Endothelial cell of umbilical vein (primary cell): ENCODE results near the gene TRIM45. TPM values are rescaled to one million over a fixed set of nuclear protein-coding genes. Genes with fewer than 3 reads are reported as not detected.
"Not testable (repeated sequence)": the region's sequence is repeated elsewhere in the genome, so short reads cannot be mapped to it uniquely, and the experiment has no call there.

ENCODE experiments used
- BruUV-seq: library from RNA; stranded (reverse); fragments of 400-500 nt; replicated peaks from 2 replicates; lab custom pipeline; 2021; lab: Mats Ljungman, UMichigan
- CTCF ChIA-PET: fragments of 300-600, 350-600 bp; sonication (Branson Sonifier 250); formaldehyde crosslinking; loops from one replicate; lab custom pipeline; 2021; ENCODE audit warnings: antibody characterized with exemption, inconsistent platforms; lab: Charles Lee
- POLR2A ChIA-PET: fragments of 300-600, 350-600 bp; sonication (Branson Sonifier 250); formaldehyde crosslinking; loops from one replicate; lab custom pipeline; 2021; ENCODE audit warnings: antibody characterized with exemption, inconsistent platforms; lab: Charles Lee
- DNase-seq: peaks from one replicate; pipeline ENCODE4 v3.0.0-alpha.2; 2011; ENCODE audit warnings: low read depth, low spot score
- FAIRE-seq: peaks from 2 replicates; lab custom pipeline; 2011; peaks lifted over from hg19 to GRCh38; lab: Jason Lieb, UNC
- H2AFZ ChIP-seq: 2 replicates; pipeline ENCODE4 v1.6.0; 2012; ENCODE audit warnings: low read depth, low read length, control low read depth, inconsistent platforms
- H3K27ac ChIP-seq: 2 replicates; pipeline ENCODE4 v1.5.1; 2011; ENCODE audit warnings: low read depth, mild to moderate bottlenecking, control low read depth, low read length, moderate library complexity; ENCODE audit not compliant: insufficient read depth
- H3K27me3 ChIP-seq, 2 experiments: 2 replicates each; pipeline versions ENCODE4 v1.6.0 to v1.6.1; 2011; ENCODE audit warnings: low read length in 2 of 2, mixed read lengths in 1 of 2; ENCODE audit not compliant: control insufficient read depth in 2 of 2, insufficient read depth in 2 of 2
- H3K36me3 ChIP-seq, 2 experiments: 2 replicates in 1 of 2; 3 replicates in 1 of 2; pipeline ENCODE4 v1.5.1; 2011; ENCODE audit warnings: low read length in 2 of 2, mild to moderate bottlenecking in 1 of 2, moderate library complexity in 1 of 2; ENCODE audit not compliant: control insufficient read depth in 2 of 2, insufficient read depth in 2 of 2; ENCODE audit errors: extremely low read depth in 1 of 2
- H3K4me1 ChIP-seq: 3 replicates; pipeline ENCODE4 v1.5.1; 2011; ENCODE audit warnings: mild to moderate bottlenecking, low read length; ENCODE audit not compliant: control insufficient read depth, insufficient read depth; ENCODE audit errors: extremely low read depth
- H3K4me2 ChIP-seq: 2 replicates; pipeline ENCODE4 v1.6.1; 2011; ENCODE audit warnings: low read length, control low read depth, mixed read lengths; ENCODE audit not compliant: insufficient read depth
- H3K4me3 ChIP-seq, 3 experiments: fragments of 200-600 bp in 1 of 3; sonication (generic), shearing (Covaris generic) in 1 of 3; replicated peaks in 1 of 3; 2 replicates each; pipeline ENCODE4 v1.5.1; 2011 to 2016; ENCODE audit warnings: control low read depth in 3 of 3, low read length in 3 of 3, mild to moderate bottlenecking in 2 of 3, inconsistent platforms in 1 of 3, low read depth in 1 of 3, moderate library complexity in 1 of 3; ENCODE audit not compliant: insufficient read depth in 1 of 3
- H3K79me2 ChIP-seq: 2 replicates; pipeline ENCODE4 v1.6.0; 2012; ENCODE audit warnings: low read length, inconsistent platforms; ENCODE audit not compliant: control insufficient read depth, insufficient read depth
- H3K9ac ChIP-seq: replicated peaks from 2 replicates; pipeline ENCODE3; 2011; ENCODE audit warnings: low read length, control low read depth; ENCODE audit not compliant: insufficient read depth; ENCODE audit errors: extremely low read depth
- H3K9me1 ChIP-seq: replicated peaks from 3 replicates; pipeline ENCODE4 v1.6.0; 2011; ENCODE audit warnings: mild to moderate bottlenecking, low read length; ENCODE audit not compliant: control insufficient read depth, insufficient read depth; ENCODE audit errors: extremely low read depth
- H3K9me3 ChIP-seq: replicated peaks from 2 replicates; pipeline ENCODE4 v1.5.1; 2012; ENCODE audit warnings: low read length, inconsistent platforms; ENCODE audit not compliant: control insufficient read depth, insufficient read depth
- H4K20me1 ChIP-seq: replicated peaks from 2 replicates; pipeline ENCODE3; 2011; ENCODE audit warnings: mild to moderate bottlenecking, low read length; ENCODE audit not compliant: control insufficient read depth, insufficient read depth; ENCODE audit errors: extremely low read depth
- EZH2 ChIP-seq: IDR thresholded peaks from 2 replicates; pipeline ENCODE4 v1.6.1; 2012; ENCODE audit warnings: borderline replicate concordance, low read depth, mild to moderate bottlenecking, moderate library complexity, low read length, inconsistent platforms; ENCODE audit not compliant: severe bottlenecking
- FOS ChIP-seq: IDR thresholded peaks from 2 replicates; pipeline ENCODE4 v1.6.1; 2011; ENCODE audit warnings: mild to moderate bottlenecking, low read length, moderate library complexity, borderline replicate concordance; ENCODE audit not compliant: insufficient read depth
- GATA2 ChIP-seq: IDR thresholded peaks from 2 replicates; pipeline ENCODE4 v1.7.0; 2011; ENCODE audit warnings: low read depth, mild to moderate bottlenecking, moderate library complexity, mixed read lengths, low read length; ENCODE audit not compliant: insufficient read length, insufficient read depth
- JUN ChIP-seq: IDR thresholded peaks from 2 replicates; pipeline ENCODE4 v1.6.1; 2011; ENCODE audit warnings: borderline replicate concordance, low read depth; ENCODE audit not compliant: insufficient read length, insufficient read depth
- MAX ChIP-seq: IDR thresholded peaks from 2 replicates; pipeline ENCODE4 v1.6.1; 2011; ENCODE audit not compliant: insufficient read depth, insufficient read length
- MYC ChIP-seq: IDR thresholded peaks from one replicate; pipeline ENCODE4 v1.6.1; 2011; ENCODE audit warnings: mild to moderate bottlenecking, low read depth, low read length
- POLR2A ChIP-seq: IDR thresholded peaks from 2 replicates; pipeline ENCODE4 v1.6.1; 2012; ENCODE audit warnings: low read depth, mild to moderate bottlenecking, control low read depth, low read length
- POLR2AphosphoS5 ChIP-seq: IDR thresholded peaks from 2 replicates; pipeline ENCODE4 v1.6.1; 2012; ENCODE audit warnings: low read depth, mild to moderate bottlenecking, control low read depth, low read length, moderate library complexity; ENCODE audit not compliant: insufficient read depth
- dilution Hi-C: fragments of 300-500 bp; cut with MboI; formaldehyde crosslinking; loops from one replicate; pipeline ENCODE4 v1.15.0; 2019; ENCODE audit warnings: low sequenced_read_pairs; ENCODE audit not compliant: extremely low pct_ligation_motif_present
- intact Hi-C: fragments of 100-400 bp; cut with micrococcal nuclease; formaldehyde crosslinking; loops from one replicate; pipeline ENCODE4 v1.10.0; 2022
- polyA plus RNA-seq, 4 experiments: library from polyadenylated mRNA; depleted of rRNA in 3 of 4; stranded (reverse) in 3 of 4; unstranded in 1 of 4; fragments of >200 nt; gene quantifications; 2 replicates each; pipeline versions ENCODE4 v1.2.1 to v1.2.3, GENCODE V29; 2011 to 2012; ENCODE audit warnings: missing spikeins in 1 of 4
- total RNA-seq: library from RNA; stranded (reverse); gene quantifications from 2 replicates; pipeline ENCODE4 v1.2.3, GENCODE V29; 2021
- TF ChIP-seq, protein P1 (sequence below), 2 donors: IDR thresholded peaks; 1 replicate in 1 of 2; 2 replicates in 1 of 2; pipeline ENCODE4 v1.5.1; 2011; ENCODE audit warnings: low read length in 2 of 2, mild to moderate bottlenecking in 2 of 2, moderate library complexity in 2 of 2, control low read depth in 1 of 2, inconsistent platforms in 1 of 2, low read depth in 1 of 2; ENCODE audit not compliant: insufficient read depth in 1 of 2; ENCODE audit errors: extremely low read depth in 1 of 2

The TRIM45 gene
- total and polyA plus RNA-seq, 2 donors (not counting 3 experiments of a cell fraction or from before 2014, with no cell fraction given): 2.9 to 3.1 TPM

GRCh38 chr1:117120774-117121588, 568 bp downstream of the TRIM45 start:
- POLR2A ChIA-PET: no interaction called here
- TF ChIP-seq GATA2 (no peak), POLR2A (no peak), JUN (no peak), MYC (no peak), FOS (no peak), POLR2AphosphoS5 (no peak), MAX (no peak), EZH2 (no peak)
- TF ChIP-seq, protein P1, sequence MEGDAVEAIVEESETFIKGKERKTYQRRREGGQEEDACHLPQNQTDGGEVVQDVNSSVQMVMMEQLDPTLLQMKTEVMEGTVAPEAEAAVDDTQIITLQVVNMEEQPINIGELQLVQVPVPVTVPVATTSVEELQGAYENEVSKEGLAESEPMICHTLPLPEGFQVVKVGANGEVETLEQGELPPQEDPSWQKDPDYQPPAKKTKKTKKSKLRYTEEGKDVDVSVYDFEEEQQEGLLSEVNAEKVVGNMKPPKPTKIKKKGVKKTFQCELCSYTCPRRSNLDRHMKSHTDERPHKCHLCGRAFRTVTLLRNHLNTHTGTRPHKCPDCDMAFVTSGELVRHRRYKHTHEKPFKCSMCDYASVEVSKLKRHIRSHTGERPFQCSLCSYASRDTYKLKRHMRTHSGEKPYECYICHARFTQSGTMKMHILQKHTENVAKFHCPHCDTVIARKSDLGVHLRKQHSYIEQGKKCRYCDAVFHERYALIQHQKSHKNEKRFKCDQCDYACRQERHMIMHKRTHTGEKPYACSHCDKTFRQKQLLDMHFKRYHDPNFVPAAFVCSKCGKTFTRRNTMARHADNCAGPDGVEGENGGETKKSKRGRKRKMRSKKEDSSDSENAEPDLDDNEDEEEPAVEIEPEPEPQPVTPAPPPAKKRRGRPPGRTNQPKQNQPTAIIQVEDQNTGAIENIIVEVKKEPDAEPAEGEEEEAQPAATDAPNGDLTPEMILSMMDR (IDR thresholded peaks at IDR 0.05; ENCODE audit: extremely low read depth in 1 of 2, insufficient read depth in 1 of 2, low read depth in 1 of 2, low read length in 2 of 2): no peak
- BruUV-seq: no TSS peak
- intact Hi-C loops: loop anchor here (1.0 to 10.0 kb wide), 6 partner anchors 27 to 634 kb away; partner anchors contain the start of genes CD58 and MAN1A2
- H3K9me1 ChIP-seq: no peaks in the 10 kb centered on the region
- no peaks in the 10 kb centered on the region for H3K36me3 ChIP-seq
- no peak overlapping the region for H3K27ac ChIP-seq
- dilution Hi-C loops: no loop called here
- peak overlapping the region; percentile 27 for H3K9ac ChIP-seq
- no peaks in the 10 kb centered on the region for H4K20me1 ChIP-seq
- peak overlapping the region; percentile 39 for H3K4me2 ChIP-seq
- DNase-seq (no peak), FAIRE-seq (no peak)
- peak overlapping the region; percentile 15 for H2AFZ ChIP-seq
- H3K9me3 ChIP-seq: no peaks in the 10 kb centered on the region
- CTCF ChIA-PET: interaction anchor here (0.9 to 6.2 kb wide), 6 partner anchors 8 to 61 kb away, joined by 3 to 58 read pairs (median 13); partner anchors contain the start of gene TTF2
- H3K79me2 ChIP-seq: no peaks in the 10 kb centered on the region
- H3K4me1 ChIP-seq: peaks cover 10% of the 10 kb centered on the region
- H3K27me3 ChIP-seq: peaks cover 6 to 18% of the 10 kb centered on the region in 2 experiments
- peak overlapping the region; percentile 6 to 86 (median 34) for H3K4me3 ChIP-seq

DNA sequence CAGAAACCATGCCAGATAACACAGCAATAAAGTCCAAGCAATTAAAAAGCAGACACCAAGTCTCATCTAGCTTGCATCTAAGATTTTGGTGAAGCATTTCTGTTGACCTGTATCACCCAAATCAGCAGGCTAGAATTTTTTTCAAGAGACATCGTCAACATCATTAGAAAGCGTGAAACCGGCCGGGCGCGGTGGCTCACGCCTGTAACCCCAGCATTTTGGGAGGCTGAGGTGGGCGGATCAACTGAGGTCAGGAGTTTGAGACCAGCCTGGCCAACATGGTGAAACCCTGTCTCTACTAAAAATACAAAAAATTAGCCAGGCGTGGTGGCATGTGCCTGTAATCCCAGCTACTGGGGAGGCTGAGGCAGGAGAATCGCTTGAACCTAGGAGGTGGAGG, 2.4 kb downstream of the TRIM45 start:
- FAIRE-seq: not testable (repeated sequence)

More for the DNA sequence above, 2.4 kb downstream of the TRIM45 start:
- BruUV-seq, H2AFZ ChIP-seq, H3K27ac ChIP-seq, H3K79me2 ChIP-seq, H3K4me2 ChIP-seq, POLR2A ChIA-PET, H4K20me1 ChIP-seq, H3K9me3 ChIP-seq, dilution Hi-C loops, H3K4me1 ChIP-seq, H3K36me3 ChIP-seq, intact Hi-C loops, H3K4me3 ChIP-seq, H3K27me3 ChIP-seq, H3K9me1 ChIP-seq, H3K9ac ChIP-seq, DNase-seq: not testable (repeated sequence)
- CTCF ChIA-PET: interaction anchor here (1.1 to 5.6 kb wide), 5 partner anchors 9 to 42 kb away, joined by 3 to 50 read pairs (median 4); no protein-coding TSS in a partner anchor
